ENCODE results near the gene STPG2. TPM values are rescaled to one million over a fixed set of nuclear protein-coding genes. Genes with fewer than 3 reads are reported as not detected.

STPG2 gene
- total and polyA plus RNA-seq, 2 of the 8 experiments (the other 6 are each of a cell fraction or from before 2014, with no cell fraction given), result 0.03 TPM; not detected in 1

DNA sequence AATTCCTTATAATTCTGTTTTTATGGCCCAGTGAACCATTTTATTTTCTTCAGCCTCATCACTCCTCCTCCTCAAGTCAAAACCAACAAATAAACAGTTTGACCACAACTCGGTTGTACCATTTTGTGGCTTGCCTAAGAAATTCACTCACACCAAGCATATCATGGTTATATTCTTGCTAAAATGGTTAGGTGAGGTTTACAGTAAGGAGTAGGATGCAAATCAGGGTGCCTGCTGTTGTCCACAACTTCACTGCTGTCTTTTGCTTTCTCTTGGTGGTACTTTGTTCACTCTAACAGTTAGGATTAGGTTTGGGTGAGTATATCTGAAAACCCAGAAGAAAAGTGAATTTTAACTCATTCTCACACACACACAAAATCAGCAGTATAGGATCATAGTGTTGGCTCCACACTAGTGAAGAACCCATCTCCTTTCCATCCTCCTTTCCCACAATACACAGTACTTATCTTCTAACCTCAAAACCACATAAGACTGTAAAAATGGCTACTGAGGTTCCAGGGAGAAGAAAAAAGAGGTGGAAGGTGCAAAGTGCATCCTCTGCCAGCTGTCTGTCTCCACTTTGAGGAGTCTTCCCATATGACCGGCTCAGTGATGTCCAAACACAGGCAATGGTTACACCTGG, 368.8 kb downstream of the STPG2 start:
- H3K27ac ChIP-seq (ENCODE audit: low read depth, low read length), result no peak overlapping the region
- no peak overlapping the region for H3K18ac ChIP-seq (ENCODE audit: extremely low read depth, low read length)
- H2BK15ac ChIP-seq (ENCODE audit: low read length), result no peak overlapping the region
- H3K9ac ChIP-seq (replicated peaks in 1 of 4; ENCODE audit: extremely low read depth in 1 of 4, low read depth in 3 of 4, low read length in 3 of 4), result no peak overlapping the region
- no peaks in the 10 kb centered on the region for H3K4me1 ChIP-seq (replicated peaks in 1 of 4; ENCODE audit: control insufficient read depth in 3 of 4, insufficient read depth in 4 of 4, low read length in 3 of 4)
- H2BK5ac ChIP-seq (ENCODE audit: low read depth, low read length), result no peak overlapping the region
- H3K27me3 ChIP-seq (replicated peaks in 1 of 4; ENCODE audit: control insufficient read depth in 3 of 4, extremely low read depth in 1 of 4, insufficient read depth in 3 of 4, low read length in 3 of 4), result no peaks in the 10 kb centered on the region
- H3K4me3 ChIP-seq (ENCODE audit: extremely low read depth in 1 of 4, insufficient read depth in 2 of 4, low read depth in 3 of 4, low read length in 4 of 4), result no peak overlapping the region
- no peak overlapping the region for H4K5ac ChIP-seq (ENCODE audit: insufficient read length, low read depth, low read length)
- no peak overlapping the region for H2BK120ac ChIP-seq (replicated peaks; ENCODE audit: low read depth, low read length)
- H2AK5ac ChIP-seq (ENCODE audit: low read depth, low read length), result no peak overlapping the region
- TF ChIP-seq RNF2 (IDR thresholded peaks at IDR 0.05; ENCODE audit: borderline replicate concordance, low read depth, low read length, missing control alignments, poor library complexity, severe bottlenecking) (no peak), MAFK (IDR thresholded peaks at IDR 0.05; ENCODE audit: low read depth, low read length) (no peak), ATF2 (IDR thresholded peaks at IDR 0.05; ENCODE audit: low read length) (no peak)
- H3K36me3 ChIP-seq (ENCODE audit: control insufficient read depth in 2 of 4, insufficient read depth in 4 of 4, low read length in 3 of 4), result no peaks in the 10 kb centered on the region
- no peak overlapping the region for H3K14ac ChIP-seq (ENCODE audit: insufficient read length)
- H4K8ac ChIP-seq (ENCODE audit: extremely low read depth, insufficient read depth, low read length), result no peak overlapping the region
- no peak overlapping the region for H2BK12ac ChIP-seq (ENCODE audit: low read depth, low read length)
- 85% methylated on average over 2 of the region's 2 CpGs; no CpG with 5 or more reads in 1 of the 2 experiments for WGBS, 2 experiments (ENCODE audit: extremely low coverage in 1 of 2, insufficient coverage in 1 of 2, insufficient read length in 1 of 2, insufficient replicate concordance in 2 of 2, low coverage in 1 of 2, low lambda C conversion rate in 2 of 2, missing lambda C conversion rate in 1 of 2)
- H3K79me2 ChIP-seq (ENCODE audit: control insufficient read depth in 1 of 2, insufficient read depth in 2 of 2, low read length in 2 of 2), result no peaks in the 10 kb centered on the region
- H2AFZ ChIP-seq (ENCODE audit: low read length), result no peak overlapping the region
- no peaks in the 10 kb centered on the region for H3K79me1 ChIP-seq (ENCODE audit: low read depth, low read length)
- H3K23me2 ChIP-seq (ENCODE audit: low read depth, low read length), result no peaks in the 10 kb centered on the region
- no peak overlapping the region for H3K4ac ChIP-seq (replicated peaks; ENCODE audit: insufficient read length, low read depth, low read length)
- no peak overlapping the region for H4K91ac ChIP-seq (replicated peaks; ENCODE audit: insufficient read length, low read length)
- ChIA-PET POLR2A (ENCODE audit: partially characterized antibody) (no interaction called here), CTCF (ENCODE audit: partially characterized antibody) (no interaction called here)
- FAIRE-seq (no peak), DNase-seq (ENCODE audit: low read depth in 1 of 2, low spot score in 2 of 2) (no peak)
- H2BK20ac ChIP-seq (ENCODE audit: low read length), result no peak overlapping the region
- H4K20me1 ChIP-seq (replicated peaks in 1 of 2; ENCODE audit: control insufficient read depth in 1 of 2, insufficient read depth in 2 of 2, low read length in 2 of 2), result peaks cover 0 to 3% of the 10 kb centered on the region in 2 experiments
- no peaks in the 10 kb centered on the region for H3K9me3 ChIP-seq (ENCODE audit: insufficient read depth in 2 of 2, low read depth in 1 of 2, low read length in 1 of 2)
- H3K4me2 ChIP-seq (ENCODE audit: insufficient read depth in 1 of 2, low read depth in 2 of 2, low read length in 2 of 2), result no peak overlapping the region
- H3K23ac ChIP-seq (ENCODE audit: insufficient read length), result no peak overlapping the region
- no peak overlapping the region for H3K56ac ChIP-seq (replicated peaks; ENCODE audit: insufficient read length, low read depth, low read length)

Measured in H1 (cell line).